Upper lobe of right lung (tissue), 1 donor: ENCODE results near the gene AMOTL1. TPM values are rescaled to one million over a fixed set of nuclear protein-coding genes. Genes with fewer than 3 reads are reported as not detected.

Experiments
- ATAC-seq: fragments of 200-7000 bp; cut with Tn5 transposase; one replicate; pipeline ENCODE4 v1.9.1; 2020; ENCODE audit warnings: mild to moderate bottlenecking, moderate library complexity
- DNase-seq: peaks from one replicate; pipeline ENCODE4 v3.0.0-alpha.2; 2020
- H3K27ac ChIP-seq: fragments of 200-600 bp; one replicate; pipeline ENCODE4 v1.8.0; 2022
- H3K27me3 ChIP-seq: fragments of 200-600 bp; one replicate; pipeline ENCODE4 v1.8.0; 2022; ENCODE audit warnings: mild to moderate bottlenecking
- H3K36me3 ChIP-seq: fragments of 200-600 bp; one replicate; pipeline ENCODE4 v1.8.0; 2022
- H3K4me1 ChIP-seq: fragments of 200-600 bp; one replicate; pipeline ENCODE4 v1.8.0; 2022
- H3K4me3 ChIP-seq: fragments of 200-600 bp; one replicate; pipeline ENCODE4 v1.8.0; 2022; ENCODE audit warnings: mild to moderate bottlenecking
- H3K9me3 ChIP-seq: fragments of 200-600 bp; one replicate; pipeline ENCODE4 v1.8.0; 2022
- intact Hi-C: fragments of 100-400 bp; cut with DNase I; formaldehyde crosslinking; loops from one replicate; pipeline ENCODE4 v1.11.0; 2022
- total RNA-seq: library from RNA; stranded (reverse); fragmentation: NEBNext Ultra II Directional; extraction: Animal tissue kit (Norgen Biotek cat#: 25700); gene quantifications from one replicate; pipeline ENCODE4 v1.2.1, GENCODE V29; 2021
- TF ChIP-seq, protein P1 (sequence below): fragments of 200-600 bp; IDR thresholded peaks from one replicate; pipeline ENCODE4 v1.8.0; 2022; ENCODE audit warnings: antibody characterized with exemption
- donor health status: DM: no; HTN: yes; CAD: no; lungs with severe emphysema.

Gene AMOTL1
- total RNA-seq, 1 donor from 2014 or later, result 62.5 TPM

DNA sequence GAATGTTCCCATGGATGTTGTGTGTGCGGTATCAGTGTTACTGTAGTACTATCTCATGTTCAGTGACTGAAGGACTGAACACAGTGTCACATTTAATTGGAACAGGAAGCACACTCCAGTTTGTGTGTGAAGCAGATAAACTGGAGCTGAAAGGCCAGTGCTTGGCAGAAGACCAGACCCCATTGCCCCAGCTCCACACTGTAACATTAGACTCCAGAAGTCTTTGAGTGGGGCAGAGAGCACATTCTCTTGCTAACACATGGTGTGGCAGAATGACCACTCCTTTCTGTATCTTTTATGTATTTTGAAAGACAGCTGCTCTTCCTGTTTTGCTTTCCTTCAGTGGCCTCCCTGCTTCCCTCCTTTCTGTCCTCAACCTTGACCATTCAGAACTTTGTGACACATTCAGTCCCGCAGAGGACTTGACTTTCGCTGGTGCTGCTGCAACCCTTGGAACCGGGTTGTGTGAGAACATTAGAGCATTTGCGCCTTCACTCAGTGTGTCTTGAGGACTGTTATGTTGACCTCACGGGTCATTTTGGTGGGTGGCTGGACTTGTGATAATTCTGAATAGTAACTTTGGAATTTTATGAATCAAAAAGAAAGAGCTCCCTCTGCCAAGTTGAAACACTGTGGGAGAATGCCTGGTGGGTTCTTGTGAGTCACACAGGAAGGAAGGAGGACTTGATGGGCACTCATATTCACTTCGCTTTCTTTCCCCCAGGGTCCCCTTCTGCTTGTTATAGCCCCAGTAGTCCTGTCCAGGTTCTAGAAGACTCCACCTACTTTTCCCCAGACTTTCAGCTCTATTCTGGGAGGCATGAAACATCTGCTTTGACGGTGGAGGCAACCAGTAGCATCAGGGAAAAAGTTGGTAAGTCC is 26.4 kb downstream of the AMOTL1 start:
- Histone ChIP-seq H3K36me3 (peaks cover 6% of the 10 kb centered on the region), H3K4me1 (peaks cover 55% of the 10 kb centered on the region), H3K27me3 (no peaks in the 10 kb centered on the region), H3K27ac (peak overlapping the region; percentile 55), H3K9me3 (no peaks in the 10 kb centered on the region), H3K4me3 (no peak overlapping the region)
- intact Hi-C loops, result no loop called here
- peak; percentile 73 for DNase-seq
- TF ChIP-seq, protein P1, sequence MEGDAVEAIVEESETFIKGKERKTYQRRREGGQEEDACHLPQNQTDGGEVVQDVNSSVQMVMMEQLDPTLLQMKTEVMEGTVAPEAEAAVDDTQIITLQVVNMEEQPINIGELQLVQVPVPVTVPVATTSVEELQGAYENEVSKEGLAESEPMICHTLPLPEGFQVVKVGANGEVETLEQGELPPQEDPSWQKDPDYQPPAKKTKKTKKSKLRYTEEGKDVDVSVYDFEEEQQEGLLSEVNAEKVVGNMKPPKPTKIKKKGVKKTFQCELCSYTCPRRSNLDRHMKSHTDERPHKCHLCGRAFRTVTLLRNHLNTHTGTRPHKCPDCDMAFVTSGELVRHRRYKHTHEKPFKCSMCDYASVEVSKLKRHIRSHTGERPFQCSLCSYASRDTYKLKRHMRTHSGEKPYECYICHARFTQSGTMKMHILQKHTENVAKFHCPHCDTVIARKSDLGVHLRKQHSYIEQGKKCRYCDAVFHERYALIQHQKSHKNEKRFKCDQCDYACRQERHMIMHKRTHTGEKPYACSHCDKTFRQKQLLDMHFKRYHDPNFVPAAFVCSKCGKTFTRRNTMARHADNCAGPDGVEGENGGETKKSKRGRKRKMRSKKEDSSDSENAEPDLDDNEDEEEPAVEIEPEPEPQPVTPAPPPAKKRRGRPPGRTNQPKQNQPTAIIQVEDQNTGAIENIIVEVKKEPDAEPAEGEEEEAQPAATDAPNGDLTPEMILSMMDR, result no peak
- ATAC-seq, result peak; percentile 88

DNA sequence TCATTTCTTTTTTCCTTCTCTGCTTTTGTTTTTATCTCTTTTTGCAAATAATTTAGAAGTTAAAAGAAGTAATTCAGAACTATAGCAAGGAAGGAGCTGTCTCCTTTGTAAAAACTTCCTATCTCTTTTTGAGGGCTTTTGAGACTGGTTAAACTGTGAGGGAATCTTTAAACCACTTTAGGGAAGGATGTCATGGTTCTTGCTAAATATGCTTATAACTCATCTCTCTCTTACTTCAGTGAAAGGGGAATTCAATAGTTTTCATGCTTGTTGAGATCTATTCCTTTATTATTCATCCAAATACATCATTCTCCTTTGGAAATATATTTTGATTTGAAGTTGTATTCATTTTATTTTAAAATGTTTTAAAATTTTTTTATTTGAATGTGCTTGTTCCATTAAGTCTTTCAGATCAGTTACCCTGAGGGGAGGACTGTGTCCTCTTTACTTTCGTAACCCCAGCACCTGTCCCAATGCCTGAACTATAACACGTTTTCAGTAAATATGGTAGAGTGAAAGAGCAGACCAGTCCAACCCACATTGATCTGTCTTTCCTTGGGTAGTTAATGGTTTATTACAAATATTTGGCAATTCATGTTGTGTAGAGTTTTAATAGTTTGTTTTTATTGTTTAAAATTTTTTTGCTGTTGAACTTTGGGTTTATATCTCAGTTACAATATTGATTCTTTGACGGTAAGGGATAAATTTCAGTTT is 27.5 kb downstream of the AMOTL1 start:
- TF ChIP-seq, protein P1, result no peak
- intact Hi-C loops, result no loop called here
- Histone ChIP-seq H3K27me3 (no peaks in the 10 kb centered on the region), H3K4me1 (peaks cover 44% of the 10 kb centered on the region), H3K36me3 (peaks cover 17% of the 10 kb centered on the region), H3K9me3 (no peaks in the 10 kb centered on the region), H3K4me3 (no peak overlapping the region), H3K27ac (no peak overlapping the region)
- ATAC-seq (no peak), DNase-seq (no peak)

DNA sequence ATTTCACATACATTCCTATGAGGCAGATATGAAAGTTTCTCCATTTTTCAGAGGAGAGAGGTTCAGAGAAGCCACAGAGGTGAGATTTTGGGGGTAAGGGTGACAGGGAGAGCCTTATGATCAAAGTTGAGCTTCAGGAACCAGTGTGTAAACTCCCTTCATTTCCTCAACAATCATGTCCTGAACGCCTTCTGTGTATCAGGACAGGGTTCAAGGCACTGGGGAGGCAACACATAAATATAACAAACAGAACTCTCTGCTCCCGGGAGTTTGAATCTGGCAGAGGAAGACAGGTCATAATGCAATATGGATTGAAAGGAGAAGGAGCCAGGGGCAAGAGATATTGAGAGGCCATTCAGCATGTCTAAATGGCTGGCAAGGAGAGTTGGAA is 28.0 kb downstream of the AMOTL1 start:
- intact Hi-C loops, result no loop called here
- no peak overlapping the region for H3K4me3 ChIP-seq
- H3K27me3 ChIP-seq, result no peaks in the 10 kb centered on the region
- no peak overlapping the region for H3K27ac ChIP-seq
- TF ChIP-seq, protein P1, result no peak
- no peak for DNase-seq
- peaks cover 22% of the 10 kb centered on the region for H3K36me3 ChIP-seq
- H3K4me1 ChIP-seq, result peaks cover 39% of the 10 kb centered on the region
- no peak for ATAC-seq
- no peaks in the 10 kb centered on the region for H3K9me3 ChIP-seq

DNA sequence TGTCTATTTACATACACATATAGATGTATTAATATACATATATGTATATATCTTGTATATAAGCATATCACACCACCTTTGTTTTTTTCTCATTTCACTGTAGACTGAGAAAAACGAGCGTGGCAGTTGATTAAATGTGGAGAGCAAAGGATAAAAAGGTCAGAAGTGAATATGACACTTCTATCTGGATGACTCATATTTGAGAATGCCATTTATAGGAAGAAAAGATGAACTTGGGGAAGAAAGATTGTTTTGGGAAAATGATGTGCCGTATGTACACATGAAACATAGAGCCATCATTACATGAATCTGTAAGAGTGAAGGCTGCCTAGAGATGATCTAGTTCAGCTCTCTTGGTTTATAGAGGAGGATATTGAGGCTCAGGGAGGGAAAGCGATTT is 28.7 kb downstream of the AMOTL1 start:
- no peak for ATAC-seq
- intact Hi-C loops, result no loop called here

DNA sequence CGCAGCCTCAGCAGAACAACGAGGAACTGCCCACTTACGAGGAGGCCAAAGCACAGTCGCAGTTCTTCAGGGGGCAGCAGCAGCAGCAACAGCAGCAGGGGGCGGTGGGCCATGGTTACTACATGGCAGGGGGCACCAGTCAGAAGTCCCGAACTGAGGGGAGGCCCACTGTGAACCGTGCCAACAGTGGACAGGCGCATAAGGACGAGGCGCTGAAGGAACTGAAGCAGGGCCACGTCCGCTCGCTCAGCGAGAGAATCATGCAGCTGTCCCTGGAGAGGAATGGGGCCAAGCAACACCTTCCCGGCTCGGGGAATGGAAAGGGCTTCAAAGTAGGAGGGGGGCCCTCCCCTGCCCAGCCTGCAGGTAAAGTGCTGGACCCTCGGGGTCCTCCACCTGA is 31.6 kb downstream of the AMOTL1 start:
- DNase-seq (no peak), ATAC-seq (no peak)
- intact Hi-C loops, result no loop called here
- Histone ChIP-seq H3K4me3 (no peak overlapping the region), H3K27ac (no peak overlapping the region), H3K4me1 (peaks cover 15% of the 10 kb centered on the region), H3K27me3 (no peaks in the 10 kb centered on the region), H3K36me3 (peaks cover 25% of the 10 kb centered on the region), H3K9me3 (no peaks in the 10 kb centered on the region)
- TF ChIP-seq, protein P1, result no peak

More for the DNA sequence above, 28.7 kb downstream of the AMOTL1 start:
- Histone ChIP-seq H3K36me3 (peaks cover 25% of the 10 kb centered on the region), H3K27me3 (no peaks in the 10 kb centered on the region), H3K9me3 (no peaks in the 10 kb centered on the region), H3K4me3 (no peak overlapping the region), H3K27ac (no peak overlapping the region), H3K4me1 (peaks cover 36% of the 10 kb centered on the region)
- TF ChIP-seq, protein P1, result no peak
- DNase-seq, result no peak
